ENCODE measurements around the gene ECM1. TPM values are rescaled to one million over a fixed set of nuclear protein-coding genes. Genes with fewer than 3 reads are reported as not detected.
A peak's percentile ranks its signal among the peaks of the same experiment; 100 is the strongest.

ECM1 gene
- total and polyA plus RNA-seq, 2 experiments from 2014 or later, result 0.74 to 1.1 TPM

GRCh38 chr1:150543500-150544143, 35.7 kb downstream of the ECM1 start (continued):
- TF ChIP-seq ZNF462 (CRISPR knock-in tag; IDR thresholded peaks at IDR 0.05) (no peak), EZH2 (IDR thresholded peaks at IDR 0.05; ENCODE audit: low read depth, unreplicated experiment) (no peak)

DNA sequence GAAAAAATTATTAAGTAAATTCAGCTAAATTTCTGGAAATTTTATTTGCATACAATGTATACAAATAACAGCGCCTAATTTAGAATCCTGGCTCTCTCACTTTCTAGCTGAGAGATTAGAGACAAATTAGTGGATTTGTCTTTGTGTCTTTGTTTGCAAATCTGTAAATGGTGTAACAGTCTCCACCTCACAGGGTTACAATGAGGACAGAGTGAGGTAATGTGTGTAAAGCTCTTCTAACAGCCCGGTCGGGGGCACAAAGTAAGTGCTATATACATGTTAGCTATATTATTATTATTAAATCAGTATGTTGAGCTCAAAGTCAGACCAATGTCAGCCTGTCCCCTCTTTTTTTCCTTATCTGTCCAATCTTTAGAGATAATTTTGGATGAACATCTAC, 36.3 kb downstream of the ECM1 start:
- Histone ChIP-seq H3K4me3 (no peak overlapping the region), H3K36me3 (ENCODE audit: insufficient read depth) (no peaks in the 10 kb centered on the region), H4K20me1 (replicated peaks; ENCODE audit: insufficient read depth) (no peaks in the 10 kb centered on the region), H3K79me2 (replicated peaks; ENCODE audit: insufficient read depth) (no peaks in the 10 kb centered on the region), H3K9me2 (ENCODE audit: insufficient read depth) (no peaks in the 10 kb centered on the region), H3K4me1 (ENCODE audit: insufficient read depth) (no peaks in the 10 kb centered on the region), H3K27me3 (ENCODE audit: insufficient read depth) (peaks cover 23% of the 10 kb centered on the region), H3F3A (replicated peaks; ENCODE audit: low read depth) (peaks cover 9% of the 10 kb centered on the region), H3K27ac (ENCODE audit: low read depth) (no peak overlapping the region), H3K4me2 (no peak overlapping the region), H2AFZ (peak overlapping the region; percentile 84; the same call in 1 of the 2 replicates)
- Mint-ChIP-seq H3K4me1 (peaks cover 3% of the 10 kb centered on the region; the same call in 1 of the 3 replicates), H3K27ac (no peak overlapping the region), H3K36me3 (ENCODE audit: low read depth) (no peaks in the 10 kb centered on the region; the same call in 2 of the 3 replicates), H3K4me3 (no peak overlapping the region), H3K9me3 (no peaks in the 10 kb centered on the region), H3K27me3 (ENCODE audit: insufficient read depth, low read depth, poor library complexity) (peaks cover 26% of the 10 kb centered on the region)
- TF ChIP-seq EZH2 (IDR thresholded peaks at IDR 0.05; ENCODE audit: low read depth, unreplicated experiment) (no peak), EZH2phosphoT487 (IDR thresholded peaks at IDR 0.05; ENCODE audit: unreplicated experiment) (no peak)
- no peak for ATAC-seq
- DNase-seq (ENCODE audit: low spot score), result no peak
